HG03108 (cell line): ENCODE data around the gene SLC4A2.

Experiments used
- ATAC-seq: cut with Tn5 transposase; IDR thresholded peaks from one replicate; pipeline ENCODE4 v1.9.1; 2021; ENCODE audit warnings: moderate library complexity; ENCODE audit not compliant: unreplicated experiment

The SLC4A2 gene

GRCh38 chr7:151110941-151111645 lies 51.7 kb downstream of the SLC4A2 start:
- ATAC-seq = peak; percentile 74

- ATAC-seq = no peak
Observed at GRCh38 chr7:151113344-151114150, 54.2 kb downstream of the SLC4A2 start.

- ATAC-seq = no peak
Observed at GRCh38 chr7:151114151-151115090, 55.0 kb downstream of the SLC4A2 start.

GRCh38 chr7:151115121-151115835 lies 55.9 kb downstream of the SLC4A2 start:
- no peak for ATAC-seq

- ATAC-seq = no peak
Observed at GRCh38 chr7:151115836-151116418, 56.5 kb downstream of the SLC4A2 start.

- ATAC-seq = no peak
Observed at GRCh38 chr7:151116603-151117440, 57.4 kb downstream of the SLC4A2 start.

GRCh38 chr7:151117565-151117964 lies 58.2 kb downstream of the SLC4A2 start:
- no peak for ATAC-seq

GRCh38 chr7:151118108-151119054 lies 59.0 kb downstream of the SLC4A2 start:
- no peak for ATAC-seq

- no peak for ATAC-seq
Observed at GRCh38 chr7:151119055-151119415, 59.6 kb downstream of the SLC4A2 start.

- no peak for ATAC-seq
Observed at GRCh38 chr7:151119902-151120301, 60.5 kb downstream of the SLC4A2 start.

GRCh38 chr7:151120896-151121295 lies 61.5 kb downstream of the SLC4A2 start:
- ATAC-seq = no peak

GRCh38 chr7:151121380-151122170 lies 62.2 kb downstream of the SLC4A2 start:
- ATAC-seq = no peak

GRCh38 chr7:151122276-151122675 lies 62.9 kb downstream of the SLC4A2 start:
- no peak for ATAC-seq

GRCh38 chr7:151122796-151123157 lies 63.4 kb downstream of the SLC4A2 start:
- no peak for ATAC-seq

- no peak for ATAC-seq
Observed at GRCh38 chr7:151123158-151123821, 63.9 kb downstream of the SLC4A2 start.

- ATAC-seq = peak; percentile 84
Observed at GRCh38 chr7:151123822-151124464, 64.6 kb downstream of the SLC4A2 start.

GRCh38 chr7:151124481-151124880 lies 65.1 kb downstream of the SLC4A2 start:
- no peak for ATAC-seq
